ENCODE measurements around the gene C2CD4C.
A peak's percentile ranks its signal among the peaks of the same experiment; 100 is the strongest.

C2CD4C gene

DNA sequence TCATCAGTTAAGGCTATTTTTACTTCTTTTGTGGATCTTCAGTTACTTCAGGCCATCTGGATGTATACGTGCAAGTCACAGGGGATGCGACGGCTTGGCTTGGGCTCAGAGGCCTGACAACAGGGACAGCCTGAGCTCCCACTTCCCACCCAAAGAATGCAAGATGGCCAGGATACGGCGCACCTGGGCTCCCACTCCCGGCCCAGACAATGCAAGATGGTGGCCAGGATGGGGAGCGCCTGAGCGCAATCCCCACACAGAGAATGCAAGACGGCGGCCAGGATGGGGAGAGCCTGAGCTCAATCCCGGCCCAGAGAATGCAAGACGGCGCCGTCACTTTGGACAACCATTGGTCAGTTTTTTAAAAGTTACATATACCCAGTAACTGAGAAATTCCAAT lies 39.1 kb downstream of the C2CD4C start:
- TF ChIP-seq, protein P1, sequence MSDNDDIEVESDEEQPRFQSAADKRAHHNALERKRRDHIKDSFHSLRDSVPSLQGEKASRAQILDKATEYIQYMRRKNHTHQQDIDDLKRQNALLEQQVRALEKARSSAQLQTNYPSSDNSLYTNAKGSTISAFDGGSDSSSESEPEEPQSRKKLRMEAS (IDR thresholded peaks at IDR 0.05; ENCODE audit: low read depth, low read length), result no peak
- no peak for TF ChIP-seq POLR2A (IDR thresholded peaks at IDR 0.05; ENCODE audit: extremely low read depth, insufficient read length)
- TF ChIP-seq, protein P2, sequence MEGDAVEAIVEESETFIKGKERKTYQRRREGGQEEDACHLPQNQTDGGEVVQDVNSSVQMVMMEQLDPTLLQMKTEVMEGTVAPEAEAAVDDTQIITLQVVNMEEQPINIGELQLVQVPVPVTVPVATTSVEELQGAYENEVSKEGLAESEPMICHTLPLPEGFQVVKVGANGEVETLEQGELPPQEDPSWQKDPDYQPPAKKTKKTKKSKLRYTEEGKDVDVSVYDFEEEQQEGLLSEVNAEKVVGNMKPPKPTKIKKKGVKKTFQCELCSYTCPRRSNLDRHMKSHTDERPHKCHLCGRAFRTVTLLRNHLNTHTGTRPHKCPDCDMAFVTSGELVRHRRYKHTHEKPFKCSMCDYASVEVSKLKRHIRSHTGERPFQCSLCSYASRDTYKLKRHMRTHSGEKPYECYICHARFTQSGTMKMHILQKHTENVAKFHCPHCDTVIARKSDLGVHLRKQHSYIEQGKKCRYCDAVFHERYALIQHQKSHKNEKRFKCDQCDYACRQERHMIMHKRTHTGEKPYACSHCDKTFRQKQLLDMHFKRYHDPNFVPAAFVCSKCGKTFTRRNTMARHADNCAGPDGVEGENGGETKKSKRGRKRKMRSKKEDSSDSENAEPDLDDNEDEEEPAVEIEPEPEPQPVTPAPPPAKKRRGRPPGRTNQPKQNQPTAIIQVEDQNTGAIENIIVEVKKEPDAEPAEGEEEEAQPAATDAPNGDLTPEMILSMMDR (IDR thresholded peaks at IDR 0.05; ENCODE audit: low read depth, low read length), result no peak
- no peak for TF ChIP-seq MYC (IDR thresholded peaks at IDR 0.05; ENCODE audit: low read depth, low read length)
- H3K4me3 ChIP-seq (ENCODE audit: low read depth, low read length), result no peak overlapping the region
- no peak for DNase-seq (ENCODE audit: low read depth)

DNA sequence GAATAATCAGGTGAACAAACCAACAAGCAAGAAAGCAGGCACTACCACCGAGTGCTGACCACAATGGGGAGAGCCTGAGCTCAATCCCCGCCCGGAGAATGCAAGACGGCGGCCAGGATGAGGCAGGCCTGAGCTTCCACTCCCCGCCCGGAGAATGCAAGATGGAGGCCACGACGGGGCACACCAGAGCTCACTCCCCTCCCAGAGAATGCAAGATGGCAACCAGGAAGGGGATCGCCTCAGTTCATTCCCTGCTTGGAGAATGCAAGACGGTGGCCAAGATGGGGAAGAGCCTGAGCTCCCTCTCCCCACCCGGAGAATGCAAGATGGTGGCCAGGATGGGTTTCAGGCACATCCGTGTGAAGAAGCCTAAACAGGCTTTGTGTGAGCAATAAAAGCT lies 39.7 kb downstream of the C2CD4C start:
- no peak for DNase-seq (ENCODE audit: low read depth)
- no peak for TF ChIP-seq MYC (IDR thresholded peaks at IDR 0.05; ENCODE audit: low read depth, low read length)
- no peak for TF ChIP-seq POLR2A (IDR thresholded peaks at IDR 0.05; ENCODE audit: extremely low read depth, insufficient read length)
- TF ChIP-seq, protein P1 (IDR thresholded peaks at IDR 0.05; ENCODE audit: low read depth, low read length), result no peak
- TF ChIP-seq, protein P2 (IDR thresholded peaks at IDR 0.05; ENCODE audit: low read depth, low read length), result no peak
- no peak overlapping the region for H3K4me3 ChIP-seq (ENCODE audit: low read depth, low read length)

DNA sequence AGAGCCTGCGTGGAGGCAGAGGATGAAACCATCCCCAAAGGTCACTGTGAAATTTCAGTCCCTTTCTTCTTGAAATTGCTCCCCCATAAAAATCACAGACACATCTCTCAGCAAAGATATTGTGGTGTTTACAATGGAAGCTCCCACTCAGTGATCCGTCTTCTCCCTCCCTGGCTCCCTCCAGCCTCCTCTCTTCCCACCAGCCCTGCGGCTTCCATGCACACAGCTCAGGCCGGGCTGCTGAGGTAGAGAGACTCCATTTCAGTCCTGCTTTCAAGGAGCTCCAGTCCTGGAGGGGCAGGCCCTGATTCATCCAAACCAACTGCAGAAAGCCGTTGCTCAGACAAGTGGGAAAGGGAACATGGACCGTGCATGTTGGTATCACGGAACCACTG lies 40.3 kb downstream of the C2CD4C start:
- no peak overlapping the region for H3K4me3 ChIP-seq (ENCODE audit: low read depth, low read length)
- TF ChIP-seq, protein P1 (IDR thresholded peaks at IDR 0.05; ENCODE audit: low read depth, low read length), result no peak
- TF ChIP-seq POLR2A (IDR thresholded peaks at IDR 0.05; ENCODE audit: extremely low read depth, insufficient read length) (no peak), MYC (IDR thresholded peaks at IDR 0.05; ENCODE audit: low read depth, low read length) (no peak)
- TF ChIP-seq, protein P2 (IDR thresholded peaks at IDR 0.05; ENCODE audit: low read depth, low read length), result no peak
- DNase-seq (ENCODE audit: low read depth), result no peak

DNA sequence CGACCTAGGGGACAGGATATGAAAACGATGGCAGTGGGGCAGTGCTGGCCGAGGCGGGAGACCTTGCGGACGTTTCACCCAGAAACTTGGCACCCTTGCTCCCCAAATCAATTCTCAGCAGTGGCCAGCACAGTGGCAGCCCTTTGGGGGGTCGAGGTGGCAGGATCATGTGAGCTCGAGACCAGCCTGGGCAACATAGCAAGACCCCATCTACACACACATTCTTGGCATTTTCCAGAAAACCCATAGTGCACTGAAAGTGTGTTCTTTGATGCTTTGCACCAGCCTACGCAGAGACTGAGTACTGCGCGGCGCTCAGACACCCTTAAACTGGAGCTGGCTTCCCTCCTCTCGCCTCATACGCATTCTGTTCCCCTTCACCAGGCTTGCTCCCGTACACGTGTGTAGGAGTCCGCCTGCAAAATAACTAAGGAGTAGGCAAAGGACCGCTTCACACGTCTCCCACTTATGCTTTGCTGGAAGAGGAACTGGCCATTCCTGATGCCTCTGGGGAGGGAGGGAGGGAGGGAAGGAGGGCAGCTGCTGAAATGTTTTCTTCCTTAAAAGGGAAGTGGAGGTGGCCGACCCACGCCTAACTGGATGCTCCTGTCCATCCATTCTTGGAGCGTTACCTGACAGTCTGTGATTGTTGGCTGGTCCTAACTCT lies 40.9 kb downstream of the C2CD4C start:
- TF ChIP-seq, protein P1 (IDR thresholded peaks at IDR 0.05; ENCODE audit: low read depth, low read length), result no peak
- TF ChIP-seq, protein P2 (IDR thresholded peaks at IDR 0.05; ENCODE audit: low read depth, low read length), result no peak
- TF ChIP-seq POLR2A (IDR thresholded peaks at IDR 0.05; ENCODE audit: extremely low read depth, insufficient read length) (no peak), MYC (IDR thresholded peaks at IDR 0.05; ENCODE audit: low read depth, low read length) (no peak)
- peak overlapping the region; percentile 16 for H3K4me3 ChIP-seq (ENCODE audit: low read depth, low read length)
- peak; percentile 55 for DNase-seq (ENCODE audit: low read depth)

DNA sequence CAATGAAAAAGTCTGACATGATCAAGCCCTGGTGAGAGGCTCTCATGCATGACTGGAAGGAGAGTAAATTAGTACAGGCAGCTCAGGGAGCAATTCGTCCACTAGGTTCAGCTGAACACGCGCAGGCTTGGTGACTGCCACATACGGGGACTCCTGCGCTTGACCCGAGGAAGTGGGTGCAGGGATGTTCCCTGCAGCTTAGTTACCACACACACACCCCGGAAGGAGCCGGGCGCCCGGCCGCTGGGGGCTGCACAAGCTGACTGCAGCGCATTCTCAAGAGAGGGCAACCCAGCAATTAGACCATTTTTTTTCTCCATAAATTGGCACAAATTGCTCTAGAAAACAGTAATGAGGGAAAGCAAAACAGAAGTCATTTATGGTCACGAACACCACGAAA lies 41.4 kb downstream of the C2CD4C start:
- DNase-seq (ENCODE audit: low read depth), result peak; percentile 84
- no peak for TF ChIP-seq POLR2A (IDR thresholded peaks at IDR 0.05; ENCODE audit: extremely low read depth, insufficient read length)
- TF ChIP-seq, protein P1 (IDR thresholded peaks at IDR 0.05; ENCODE audit: low read depth, low read length), result no peak
- no peak for TF ChIP-seq MYC (IDR thresholded peaks at IDR 0.05; ENCODE audit: low read depth, low read length)
- TF ChIP-seq, protein P2 (IDR thresholded peaks at IDR 0.05; ENCODE audit: low read depth, low read length), result no peak
- H3K4me3 ChIP-seq (ENCODE audit: low read depth, low read length), result peak overlapping the region; percentile 16
